ENCODE results near the gene ANKRD6.
"Not testable (repeated sequence)": the region's sequence is repeated elsewhere in the genome, so short reads cannot be mapped to it uniquely, and the experiment has no call there.

Gene ANKRD6

GRCh38 chr6:89602166-89602565 is 169.2 kb downstream of the ANKRD6 start:
- no peak for DNase-seq (ENCODE audit: low spot score)

GRCh38 chr6:89604653-89605052 is 171.7 kb downstream of the ANKRD6 start:
- no peak for DNase-seq (ENCODE audit: low spot score)

GRCh38 chr6:89605861-89606260 is 172.9 kb downstream of the ANKRD6 start:
- no peak for DNase-seq (ENCODE audit: low spot score)

GRCh38 chr6:89610149-89610642 is 177.2 kb downstream of the ANKRD6 start:
- DNase-seq (ENCODE audit: low spot score), result peak; percentile 63

GRCh38 chr6:89611666-89612065 is 178.7 kb downstream of the ANKRD6 start:
- DNase-seq (ENCODE audit: low spot score), result no peak

GRCh38 chr6:89612121-89612520 is 179.2 kb downstream of the ANKRD6 start:
- DNase-seq (ENCODE audit: low spot score), result no peak

GRCh38 chr6:89613790-89614189 is 180.8 kb downstream of the ANKRD6 start:
- DNase-seq (ENCODE audit: low spot score), result no peak

- no peak for DNase-seq (ENCODE audit: low spot score)
Observed at GRCh38 chr6:89615882-89616281, 182.9 kb downstream of the ANKRD6 start.

- DNase-seq (ENCODE audit: low spot score), result no peak
Observed at GRCh38 chr6:89616531-89616930, 183.6 kb downstream of the ANKRD6 start.

- DNase-seq (ENCODE audit: low spot score), result no peak
Observed at GRCh38 chr6:89618026-89618425, 185.1 kb downstream of the ANKRD6 start.

- DNase-seq (ENCODE audit: low spot score), result no peak
Observed at GRCh38 chr6:89619567-89619966, 186.6 kb downstream of the ANKRD6 start.

GRCh38 chr6:89623749-89624148 is 190.8 kb downstream of the ANKRD6 start:
- no peak for DNase-seq (ENCODE audit: low spot score)

- no peak for DNase-seq (ENCODE audit: low spot score)
Observed at GRCh38 chr6:89630488-89630887, 197.5 kb downstream of the ANKRD6 start.

GRCh38 chr6:89636412-89636811 is 203.5 kb downstream of the ANKRD6 start:
- DNase-seq (ENCODE audit: low spot score), result not testable (repeated sequence)

- no peak for DNase-seq (ENCODE audit: low spot score)
Observed at GRCh38 chr6:89637960-89638319, 205.0 kb downstream of the ANKRD6 start.

- DNase-seq (ENCODE audit: low spot score), result peak; percentile 94
Observed at GRCh38 chr6:89638320-89639195, 205.6 kb downstream of the ANKRD6 start, which contains the start of gene LYRM2. LYRM2 (minus strand) TSS chr6:89638747; CDS start chr6:89638716, 31 bp downstream.

- DNase-seq (ENCODE audit: low spot score), result no peak
Observed at GRCh38 chr6:89640804-89641203, 207.9 kb downstream of the ANKRD6 start.

- not testable (repeated sequence) for DNase-seq (ENCODE audit: low spot score)
Observed at GRCh38 chr6:89641581-89641980, 208.6 kb downstream of the ANKRD6 start.

- no peak for DNase-seq (ENCODE audit: low spot score)
Observed at GRCh38 chr6:89642956-89643355, 210.0 kb downstream of the ANKRD6 start.

GRCh38 chr6:89643406-89643805 is 210.5 kb downstream of the ANKRD6 start:
- DNase-seq (ENCODE audit: low spot score), result no peak

- DNase-seq (ENCODE audit: low spot score), result no peak
Observed at GRCh38 chr6:89644864-89645263, 211.9 kb downstream of the ANKRD6 start.

- no peak for DNase-seq (ENCODE audit: low spot score)
Observed at GRCh38 chr6:89649682-89650081, 216.7 kb downstream of the ANKRD6 start.

- DNase-seq (ENCODE audit: low spot score), result no peak
Observed at GRCh38 chr6:89650579-89650978, 217.6 kb downstream of the ANKRD6 start.

- no peak for DNase-seq (ENCODE audit: low spot score)
Observed at GRCh38 chr6:89655122-89655521, 222.2 kb downstream of the ANKRD6 start.

All from hematopoietic multipotent progenitor cell treated with erythropoietin and hydrocortisone succinate and interleukin-3 and kit ligand, for 15 days (in vitro differentiated cells).